Transverse colon (tissue), 4 donors: Measurements from ENCODE around the gene ZNF544. TPM values are rescaled to one million over a fixed set of nuclear protein-coding genes. Genes with fewer than 3 reads are reported as not detected.
A peak's percentile ranks its signal among the peaks of the same experiment; 100 is the strongest.

ENCODE experiments used
- DNase-seq: peaks from one replicate; pipeline ENCODE4 v3.0.0-alpha.2; 2019
- H3K27ac ChIP-seq, 4 donors: fragments of 200-600 bp; sonication (generic); 2 replicates each; pipeline ENCODE4 v1.5.1; 2016 to 2018; ENCODE audit warnings: inconsistent platforms in 4 of 4
- H3K27me3 ChIP-seq: fragments of 200-600 bp; sonication (generic); 2 replicates; pipeline ENCODE4 v1.5.1; 2017; ENCODE audit warnings: inconsistent platforms
- H3K36me3 ChIP-seq, 4 donors: fragments of 200-600 bp; sonication (generic); 2 replicates each; pipeline ENCODE4 v1.5.1; 2017 to 2019; ENCODE audit warnings: inconsistent platforms in 4 of 4
- H3K4me1 ChIP-seq, 4 donors: fragments of 200-600 bp; sonication (generic); 2 replicates each; pipeline ENCODE4 v1.5.1; 2017 to 2020; ENCODE audit warnings: inconsistent platforms in 4 of 4
- H3K4me3 ChIP-seq, 4 donors: fragments of 200-600 bp; sonication (generic); 1 replicate in 1 of 4; 2 replicates in 3 of 4; pipeline versions ENCODE4 v1.5.1 to v1.6.1; 2017 to 2019; ENCODE audit warnings: inconsistent platforms in 4 of 4
- H3K9me3 ChIP-seq, 2 donors: fragments of 200-600 bp; sonication (generic); 2 replicates each; pipeline ENCODE4 v1.5.1; 2017 to 2019; ENCODE audit warnings: inconsistent platforms in 2 of 2
- CTCF ChIP-seq, 5 experiments: fragments of 200-600 bp in 3 of 5; fragments of 450-650 bp in 2 of 5; sonication (generic) in 3 of 5; IDR thresholded peaks; 1 replicate in 2 of 5; 2 replicates in 3 of 5; pipeline ENCODE4 v1.5.1; 2016 to 2017; ENCODE audit warnings: antibody characterized with exemption in 5 of 5, inconsistent platforms in 3 of 5, mild to moderate bottlenecking in 2 of 5, moderate library complexity in 1 of 5
- EP300 ChIP-seq: sonication (generic); formaldehyde crosslinking; IDR thresholded peaks from one replicate; pipeline ENCODE4 v1.6.1; 2017; ENCODE audit warnings: antibody characterized with exemption, low read depth
- POLR2A ChIP-seq: fragments of 450-650 bp; IDR thresholded peaks from one replicate; pipeline ENCODE4 v1.6.1; 2016; ENCODE audit warnings: antibody characterized with exemption, mild to moderate bottlenecking, moderate library complexity
- POLR2AphosphoS5 ChIP-seq, 3 donors: sonication (generic); formaldehyde crosslinking; IDR thresholded peaks; one replicate each; pipeline ENCODE4 v1.6.1; 2016; ENCODE audit warnings: antibody characterized with exemption in 3 of 3
- WGBS, 2 donors: methylation state at CpG; one replicate each; pipeline ENCODE4 v1.1.5; 2018; ENCODE audit warnings: low coverage in 1 of 2; 5-methylcytosine and 5-hydroxymethylcytosine counted together
- in situ Hi-C, 4 donors: fragments of 200-750 bp; cut with MboI; loops; one replicate each; pipeline versions ENCODE4 v1.15.0 to v1.15.1; 2017; ENCODE audit warnings: low sequenced_read_pairs in 3 of 4, low pct_ligation_motif_present in 1 of 4, low pct_unique_long_range_greater_than_20kb in 1 of 4
- intact Hi-C: fragments of 100-400 bp; cut with DNase I; formaldehyde crosslinking; loops from one replicate; pipeline ENCODE4 v1.15.1; 2023; ENCODE audit warnings: low total_unique reads
- total RNA-seq, 4 donors: library from RNA; depleted of rRNA; stranded (reverse); fragments of >200 nt; gene quantifications; one replicate each; pipeline ENCODE4 v1.1.0, GENCODE V29; 2016

ZNF544 gene
- total RNA-seq, 4 donors from 2014 or later: 8.6 to 62.3 (median 25.1) TPM

DNA sequence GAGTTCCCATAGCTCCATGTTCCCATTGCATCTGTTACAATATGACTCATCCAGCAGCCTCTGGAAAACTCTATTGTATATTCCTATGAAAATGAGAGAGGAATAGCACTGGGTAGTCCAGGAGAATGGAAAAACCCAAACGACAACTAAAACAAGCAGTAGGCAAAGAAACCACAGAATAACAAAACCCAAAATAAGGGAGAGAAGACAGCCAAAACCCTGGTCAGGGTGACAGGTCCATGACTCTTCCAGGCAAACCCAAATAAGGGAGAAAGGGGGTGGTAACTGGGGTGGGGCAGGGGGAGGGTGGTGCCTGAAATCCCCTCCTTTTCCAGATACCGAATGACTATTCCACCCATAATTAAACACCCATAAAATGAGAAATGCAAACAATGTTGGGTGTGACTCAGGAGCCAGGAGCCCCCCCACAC is 46.1 kb downstream of the ZNF544 start:
- TF ChIP-seq POLR2AphosphoS5 (IDR thresholded peaks at IDR 0.05) (no peak), CTCF (IDR thresholded peaks at IDR 0.05) (no peak), POLR2A (no peak), EP300 (no peak)
- in situ Hi-C loops: no loop called here
- DNase-seq: no peak
- Histone ChIP-seq H3K4me1 (peaks cover 1 to 13% (median 6%) of the 10 kb centered on the region in 4 donors), H3K27ac (no peak overlapping the region), H3K4me3 (no peak overlapping the region), H3K9me3 (peaks cover 48 to 59% of the 10 kb centered on the region in 2 donors), H3K36me3 (peaks cover 0 to 34% (median 5%) of the 10 kb centered on the region in 4 donors), H3K27me3 (no peaks in the 10 kb centered on the region)
- intact Hi-C loops: no loop called here
- WGBS, 2 donors: 64% methylated on average over 2 of the region's 2 CpGs; no CpG with 5 or more reads in 1 of the 2 donors

DNA sequence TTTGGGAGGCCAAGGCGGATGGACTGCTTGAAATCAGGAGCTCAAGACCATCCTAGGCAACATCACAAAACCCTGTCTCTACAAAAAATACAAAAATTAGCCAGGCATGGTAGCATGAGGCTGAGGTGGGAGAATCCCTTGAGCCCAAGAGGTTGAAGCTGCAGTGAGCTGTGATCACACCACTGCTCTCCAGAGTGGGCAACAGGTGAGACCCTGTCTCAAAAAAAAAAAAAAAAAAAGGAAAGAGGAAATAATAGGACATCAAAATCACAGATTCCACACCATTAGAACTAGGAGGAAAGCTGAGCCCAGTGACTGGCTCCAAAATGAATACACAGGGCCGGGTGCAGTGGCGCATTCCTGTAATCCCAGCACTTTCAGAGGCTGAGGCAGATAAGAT is 46.9 kb downstream of the ZNF544 start:
- no peak overlapping the region for H3K27ac ChIP-seq
- no peak for TF ChIP-seq POLR2AphosphoS5 (IDR thresholded peaks at IDR 0.05)
- no peak for TF ChIP-seq POLR2A
- TF ChIP-seq CTCF (IDR thresholded peaks at IDR 0.05): no peak
- no peak for TF ChIP-seq EP300
- peaks cover 41 to 53% of the 10 kb centered on the region in 2 donors for H3K9me3 ChIP-seq
- in situ Hi-C loops: no loop called here
- peaks cover 4 to 17% (median 8%) of the 10 kb centered on the region in 4 donors for H3K4me1 ChIP-seq
- WGBS, 2 donors: 99 to 100% methylated on average over 1 to 3 of the region's 3 CpGs
- peaks cover 0 to 29% (median 5%) of the 10 kb centered on the region in 4 donors for H3K36me3 ChIP-seq
- intact Hi-C loops: no loop called here
- no peaks in the 10 kb centered on the region for H3K27me3 ChIP-seq
- no peak for DNase-seq
- H3K4me3 ChIP-seq: no peak overlapping the region

GRCh38 chr19:58277197-58277596 is 48.5 kb downstream of the ZNF544 start:
- H3K36me3 ChIP-seq: peaks cover 0 to 13% (median 3%) of the 10 kb centered on the region in 4 donors
- intact Hi-C loops: no loop called here
- H3K27me3 ChIP-seq: no peaks in the 10 kb centered on the region
- peaks cover 4 to 17% (median 8%) of the 10 kb centered on the region in 4 donors for H3K4me1 ChIP-seq
- 92% methylated on average over 7 of the region's 7 CpGs; no CpG with 5 or more reads in 1 of the 2 donors for WGBS, 2 donors
- H3K27ac ChIP-seq: no peak overlapping the region
- no peak overlapping the region for H3K4me3 ChIP-seq
- peaks cover 28 to 36% of the 10 kb centered on the region in 2 donors for H3K9me3 ChIP-seq
- DNase-seq: no peak
- TF ChIP-seq EP300: no peak
- TF ChIP-seq POLR2A: no peak
- TF ChIP-seq POLR2AphosphoS5 (IDR thresholded peaks at IDR 0.05): no peak
- no peak for TF ChIP-seq CTCF (IDR thresholded peaks at IDR 0.05)
- in situ Hi-C loops: no loop called here

- in situ Hi-C loops: no loop called here
- intact Hi-C loops: no loop called here
- peaks cover 4 to 17% (median 8%) of the 10 kb centered on the region in 4 donors for H3K4me1 ChIP-seq
- peak overlapping the region; percentile 65 to 91 (median 78) for H3K4me3 ChIP-seq
- TF ChIP-seq POLR2AphosphoS5 (IDR thresholded peaks at IDR 0.05) (no peak), POLR2A (no peak), CTCF (IDR thresholded peaks at IDR 0.05) (no peak), EP300 (no peak)
- WGBS, 2 donors: 10 to 46% methylated on average over 12 to 25 of the region's 25 CpGs
- H3K27ac ChIP-seq: peak overlapping the region; percentile 84 to 89 (median 87)
- H3K9me3 ChIP-seq: peaks cover 21 to 29% of the 10 kb centered on the region in 2 donors
- no peak for DNase-seq
- H3K27me3 ChIP-seq: no peaks in the 10 kb centered on the region
- peaks cover 0 to 6% (median 0%) of the 10 kb centered on the region in 4 donors for H3K36me3 ChIP-seq
Measured at GRCh38 chr19:58277748-58278540, 49.2 kb downstream of the ZNF544 start.
